ENCODE data around the gene SDC1.

- TF ChIP-seq, protein P1, sequence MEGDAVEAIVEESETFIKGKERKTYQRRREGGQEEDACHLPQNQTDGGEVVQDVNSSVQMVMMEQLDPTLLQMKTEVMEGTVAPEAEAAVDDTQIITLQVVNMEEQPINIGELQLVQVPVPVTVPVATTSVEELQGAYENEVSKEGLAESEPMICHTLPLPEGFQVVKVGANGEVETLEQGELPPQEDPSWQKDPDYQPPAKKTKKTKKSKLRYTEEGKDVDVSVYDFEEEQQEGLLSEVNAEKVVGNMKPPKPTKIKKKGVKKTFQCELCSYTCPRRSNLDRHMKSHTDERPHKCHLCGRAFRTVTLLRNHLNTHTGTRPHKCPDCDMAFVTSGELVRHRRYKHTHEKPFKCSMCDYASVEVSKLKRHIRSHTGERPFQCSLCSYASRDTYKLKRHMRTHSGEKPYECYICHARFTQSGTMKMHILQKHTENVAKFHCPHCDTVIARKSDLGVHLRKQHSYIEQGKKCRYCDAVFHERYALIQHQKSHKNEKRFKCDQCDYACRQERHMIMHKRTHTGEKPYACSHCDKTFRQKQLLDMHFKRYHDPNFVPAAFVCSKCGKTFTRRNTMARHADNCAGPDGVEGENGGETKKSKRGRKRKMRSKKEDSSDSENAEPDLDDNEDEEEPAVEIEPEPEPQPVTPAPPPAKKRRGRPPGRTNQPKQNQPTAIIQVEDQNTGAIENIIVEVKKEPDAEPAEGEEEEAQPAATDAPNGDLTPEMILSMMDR (IDR thresholded peaks at IDR 0.05; ENCODE audit: insufficient read depth, low read depth, low read length), result no peak
- no peak for TF ChIP-seq EZH2 (IDR thresholded peaks at IDR 0.05; ENCODE audit: insufficient read depth, low read length)
Observed at GRCh38 chr2:20177556-20178248, 47.2 kb downstream of the SDC1 start.

Measured in astrocyte (in vitro differentiated cells and primary cell).